A549 (cell line): ENCODE data around the gene RPS2. TPM values are rescaled to one million over a fixed set of nuclear protein-coding genes. Genes with fewer than 3 reads are reported as not detected.

Experiments used
- ATAC-seq, 2 experiments: fragments of 200-7000 bp in 1 of 2; fragments of >200 bp in 1 of 2; cut with Nextera tagmentation in 1 of 2; cut with Tn5 transposase in 1 of 2; 3 replicates each; pipeline versions ENCODE4 v1.8.0 to v1.9.1; 2018 to 2020; ENCODE audit warnings: mild to moderate bottlenecking in 1 of 2, moderate library complexity in 1 of 2
- CTCF ChIA-PET: fragments of 300-600 bp; sonication (Branson Sonifier 250); formaldehyde crosslinking; extraction: SDS; loops from one replicate; lab custom pipeline; 2021; ENCODE audit warnings: antibody characterized with exemption, inconsistent platforms; lab: Yijun Ruan, JAX
- POLR2A ChIA-PET: fragments of 350-600 bp; formaldehyde crosslinking; extraction: SDS; loops from one replicate; lab custom pipeline; 2021; ENCODE audit warnings: antibody characterized with exemption, inconsistent platforms; lab: Yijun Ruan, JAX
- DNase-seq, 2 experiments: peaks; one replicate each; pipeline versions ENCODE4 v3.0.0 to v3.0.0-alpha.2; 2011 to 2016; ENCODE audit warnings: low read depth in 1 of 2, low spot score in 1 of 2
- FAIRE-seq: peaks from 2 replicates; lab custom pipeline; 2011; peaks lifted over from hg19 to GRCh38; lab: Jason Lieb, UNC
- H3K27ac ChIP-seq, 2 experiments: fragments of >200 bp; sonication (Bioruptor Twin); formaldehyde crosslinking; 3 replicates each; pipeline ENCODE4 v1.5.1; 2016 to 2017
- H3K4me1 ChIP-seq: fragments of >200 bp; sonication (Bioruptor Twin); formaldehyde crosslinking; 3 replicates; pipeline ENCODE4 v1.6.1; 2016
- H3K4me2 ChIP-seq: fragments of >200 bp; sonication (Bioruptor Twin); formaldehyde crosslinking; 3 replicates; pipeline ENCODE4 v1.6.1; 2016
- H3K4me3 ChIP-seq: fragments of >200 bp; sonication (Bioruptor Twin); formaldehyde crosslinking; 3 replicates; pipeline ENCODE4 v1.5.1; 2016
- H3K9me3 ChIP-seq: fragments of >200 bp; sonication (Bioruptor Twin); formaldehyde crosslinking; 3 replicates; pipeline ENCODE4 v1.6.1; 2016
- BHLHE40 ChIP-seq: IDR thresholded peaks from 2 replicates; pipeline ENCODE4 v1.6.1; 2012; ENCODE audit warnings: low read depth, low read length, inconsistent platforms
- CHD2 ChIP-seq: fragments of 150-350 bp; IDR thresholded peaks from 2 replicates; pipeline ENCODE4 v1.6.1; 2014; ENCODE audit warnings: low read length; ENCODE audit not compliant: partially characterized antibody
- E2F6 ChIP-seq: IDR thresholded peaks from 2 replicates; pipeline ENCODE4 v1.6.1; 2012; ENCODE audit warnings: low read depth, borderline replicate concordance
- EHF ChIP-seq: fragments of 250-450 bp; sonication (Bioruptor Pico); IDR thresholded peaks from 2 replicates; pipeline ENCODE4 v1.5.0; 2020; ENCODE audit warnings: mild to moderate bottlenecking
- EHMT2 ChIP-seq: fragments of 200-600 bp; sonication (generic); IDR thresholded peaks from 2 replicates; pipeline ENCODE4 v1.6.1; 2016; ENCODE audit warnings: antibody characterized with exemption, low read depth, mild to moderate bottlenecking, moderate library complexity
- ELK1 ChIP-seq: fragments of 150-350 bp; IDR thresholded peaks from 2 replicates; pipeline ENCODE4 v1.6.1; 2014; ENCODE audit warnings: low read depth, mild to moderate bottlenecking, low read length
- FOSL2 ChIP-seq, 2 experiments: fragments of 450-650 bp in 1 of 2; fragments of >200 bp in 1 of 2; sonication (Bioruptor Twin) in 1 of 2; formaldehyde crosslinking; IDR thresholded peaks; 2 replicates each; pipeline versions ENCODE4 v1.5.0 to v1.6.1; 2016 to 2020; ENCODE audit warnings: mild to moderate bottlenecking in 1 of 2, moderate library complexity in 1 of 2
- GATA3 ChIP-seq: IDR thresholded peaks from 2 replicates; pipeline ENCODE4 v1.6.1; 2012; ENCODE audit warnings: borderline replicate concordance
- HEYL ChIP-seq: fragments of 250-450 bp; sonication (Bioruptor Pico); IDR thresholded peaks from 2 replicates; pipeline ENCODE4 v1.8.0; 2021; ENCODE audit warnings: mild to moderate bottlenecking, moderate library complexity
- HOXB13 ChIP-seq: fragments of 250-450 bp; sonication (Bioruptor Pico); IDR thresholded peaks from 2 replicates; pipeline ENCODE4 v1.5.0; 2020; ENCODE audit warnings: low read depth, mild to moderate bottlenecking, moderate library complexity
- JUN ChIP-seq, 2 experiments: fragments of >200 bp; sonication (Bioruptor Twin); formaldehyde crosslinking; IDR thresholded peaks; 2 replicates in 1 of 2; 3 replicates in 1 of 2; pipeline ENCODE4 v1.6.1; 2016 to 2017
- JUNB ChIP-seq: fragments of >200 bp; sonication (Bioruptor Twin); formaldehyde crosslinking; IDR thresholded peaks from 2 replicates; pipeline ENCODE4 v1.6.1; 2016
- KDM5A ChIP-seq: fragments of 200-600 bp; sonication (generic); IDR thresholded peaks from 2 replicates; pipeline ENCODE4 v1.6.1; 2016; ENCODE audit warnings: antibody characterized with exemption, mild to moderate bottlenecking
- MAX ChIP-seq: IDR thresholded peaks from 2 replicates; pipeline ENCODE4 v1.6.1; 2012
- MYC ChIP-seq: IDR thresholded peaks from 2 replicates; pipeline ENCODE4 v1.6.1; 2012; ENCODE audit warnings: mild to moderate bottlenecking, inconsistent platforms, low read length, improper control_type of control experiment, borderline replicate concordance
- NFE2L2 ChIP-seq: fragments of 150-350 bp; conservative IDR thresholded peaks from 2 replicates; pipeline ENCODE4 v1.6.1; 2014; ENCODE audit warnings: low read length
- NPAS2 ChIP-seq: fragments of 250-450 bp; sonication (Bioruptor Pico); IDR thresholded peaks from 2 replicates; pipeline ENCODE4 v1.8.0; 2022; ENCODE audit warnings: mild to moderate bottlenecking, moderate library complexity, borderline replicate concordance
- PBX3 ChIP-seq: IDR thresholded peaks from 2 replicates; pipeline ENCODE4 v1.6.1; 2012
- POLR2AphosphoS2 ChIP-seq: conservative IDR thresholded peaks from 2 replicates; pipeline ENCODE4 v1.6.1; 2012; ENCODE audit warnings: low read length, improper control_type of control experiment, inconsistent platforms
- REST ChIP-seq: fragments of 200-600 bp; sonication (generic); IDR thresholded peaks from 2 replicates; pipeline ENCODE4 v1.6.1; 2016; ENCODE audit warnings: antibody characterized with exemption, mild to moderate bottlenecking, moderate library complexity
- RNF2 ChIP-seq: fragments of 200-600 bp; sonication (generic); IDR thresholded peaks from 2 replicates; pipeline ENCODE4 v1.6.1; 2016; ENCODE audit warnings: low read depth, mild to moderate bottlenecking, antibody characterized with exemption, moderate library complexity, borderline replicate concordance
- SMC3 ChIP-seq: fragments of >200 bp; sonication (Bioruptor Twin); formaldehyde crosslinking; IDR thresholded peaks from 3 replicates; pipeline ENCODE4 v1.6.1; 2018; ENCODE audit warnings: inconsistent platforms
- TP53 ChIP-seq: fragments of 250-450 bp; sonication (Bioruptor Pico); IDR thresholded peaks from 2 replicates; pipeline ENCODE4 v1.5.0; 2021; ENCODE audit warnings: mild to moderate bottlenecking, moderate library complexity
- WGBS: methylation state at CpG from one replicate; pipeline ENCODE4 v1.1.6; 2017; ENCODE audit errors: missing lambda C conversion rate; 5-methylcytosine and 5-hydroxymethylcytosine counted together
- polyA plus RNA-seq, 4 experiments: library from polyadenylated mRNA; depleted of rRNA in 3 of 4; stranded (reverse); fragments of >200 nt; fragmentation: RNase III in 1 of 4; extraction: RNeasy Plus Mini Kit Qiagen cat#74134 plus additional on column Dnase treatment in 1 of 4; gene quantifications; 2 replicates in 3 of 4; 3 replicates in 1 of 4; pipeline ENCODE4 v1.2.3, GENCODE V29; 2011 to 2017

Gene RPS2
- polyA plus RNA-seq, 2 of the 4 experiments (the other 2 are of a cell fraction) = 2,621 to 3,626 TPM

- no peak overlapping the region for H3K4me2 ChIP-seq
- ChIA-PET CTCF (interaction anchor here (0.6 to 4.4 kb wide), 8 partner anchors 7 to 176 kb away, joined by 3 to 27 read pairs (median 4); no protein-coding TSS in a partner anchor), POLR2A (no interaction called here)
- DNase-seq (no peak), FAIRE-seq (no peak), ATAC-seq (no peak)
- WGBS = 81% methylated on average over 15 of the region's 25 CpGs
- no peak overlapping the region for H3K4me3 ChIP-seq
- H3K4me1 ChIP-seq = peaks cover 35% of the 10 kb centered on the region
- no peak overlapping the region for H3K27ac ChIP-seq
- H3K9me3 ChIP-seq = no peaks in the 10 kb centered on the region
- no peak for TF ChIP-seq CHD2
- no peak for TF ChIP-seq PBX3
- TF ChIP-seq GATA3 = no peak
- TF ChIP-seq SMC3 = no peak
- no peak for TF ChIP-seq EHMT2
- TF ChIP-seq HOXB13 (CRISPR knock-in tag) = no peak
- no peak for TF ChIP-seq E2F6
- no peak for TF ChIP-seq KDM5A
- no peak for TF ChIP-seq FOSL2 (IDR thresholded peaks at IDR 0.05)
- TF ChIP-seq FOSL2 (CRISPR knock-in tag; IDR thresholded peaks at IDR 0.05) = no peak
- TF ChIP-seq JUN (IDR thresholded peaks at IDR 0.05) = no peak
- no peak for TF ChIP-seq ELK1
These were observed 48.6 kb downstream of the RPS2 start for GRCh38 chr16:1915732-1916639.

GRCh38 chr16:1914988-1915387, 49.6 kb downstream of the RPS2 start:
- no peak for FAIRE-seq
- no peak for DNase-seq
- Histone ChIP-seq H3K9me3 (no peaks in the 10 kb centered on the region), H3K4me3 (no peak overlapping the region), H3K4me2 (no peak overlapping the region), H3K27ac (0 out of 6 replicates have a peak overlapping the region, but pooled peaks of 1 of the 2 experiments have one; percentile 8), H3K4me1 (peaks cover 33% of the 10 kb centered on the region)
- ChIA-PET POLR2A (no interaction called here), CTCF (interaction anchor here (0.6 to 4.4 kb wide), 4 partner anchors 8 to 36 kb away, joined by 3 to 27 read pairs (median 4); no protein-coding TSS in a partner anchor)
- ATAC-seq = no peak
- WGBS = 72% methylated on average over 8 of the region's 8 CpGs
- TF ChIP-seq NPAS2 (CRISPR knock-in tag) = no peak
- no peak for TF ChIP-seq RNF2
- no peak for TF ChIP-seq HEYL (CRISPR knock-in tag)
- no peak for TF ChIP-seq MAX
- TF ChIP-seq REST = no peak
- no peak for TF ChIP-seq TP53 (CRISPR knock-in tag)
- no peak for TF ChIP-seq ELK1
- TF ChIP-seq E2F6 = no peak
- no peak for TF ChIP-seq BHLHE40
- no peak for TF ChIP-seq CHD2
- no peak for TF ChIP-seq EHF (CRISPR knock-in tag)
- TF ChIP-seq POLR2AphosphoS2 = no peak
- no peak for TF ChIP-seq JUNB
- TF ChIP-seq MYC = no peak
- TF ChIP-seq NFE2L2 = no peak
